AG04449 (cell line): Measurements from ENCODE around the gene CCL7.

Experiments used
- CTCF ChIA-PET: fragments of 350-600 bp; formaldehyde crosslinking; extraction: SDS; loops from one replicate; lab custom pipeline; 2021; ENCODE audit warnings: antibody characterized with exemption; lab: Yijun Ruan, JAX
- POLR2A ChIA-PET: fragments of 400-600, 350-600 bp; formaldehyde crosslinking; extraction: SDS; loops from one replicate; lab custom pipeline; 2020; ENCODE audit warnings: antibody characterized with exemption, inconsistent platforms; lab: Yijun Ruan, JAX
- DNase-seq: peaks from one replicate; pipeline ENCODE4 v3.0.0-alpha.2; 2010; ENCODE audit warnings: low read depth, low spot score
- H3K4me3 ChIP-seq: 2 replicates; pipeline ENCODE4 v1.5.1; 2011; ENCODE audit warnings: low read depth, mild to moderate bottlenecking, control low read depth, low read length
- TF ChIP-seq, protein P1 (sequence below): IDR thresholded peaks from one replicate; pipeline ENCODE4 v1.5.1; 2011; ENCODE audit warnings: mild to moderate bottlenecking, moderate library complexity, low read length, control low read depth, inconsistent platforms; ENCODE audit not compliant: insufficient read depth; ENCODE audit errors: missing control alignments

Gene CCL7

DNA sequence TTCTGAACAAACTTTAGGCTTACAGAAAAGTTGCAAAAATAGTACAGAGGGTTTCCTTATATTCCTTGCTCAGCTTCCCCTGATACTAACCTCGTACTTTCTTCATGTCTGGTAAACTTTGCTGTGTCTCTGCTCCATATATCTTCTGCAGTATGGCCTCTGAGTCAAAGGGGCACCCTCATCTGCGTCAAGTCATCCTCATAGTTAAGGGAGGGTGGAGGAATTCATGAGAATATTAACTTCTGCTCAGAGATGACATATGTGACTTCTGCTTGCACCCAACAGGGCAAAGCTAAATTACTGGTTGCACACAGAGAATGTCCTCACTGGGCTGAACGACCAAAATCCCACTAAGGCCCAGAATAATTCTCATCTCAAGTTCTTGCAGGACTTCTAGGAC, 4.3 kb upstream of the CCL7 start:
- CTCF ChIA-PET, result interaction anchor here (1.0 to 2.1 kb wide), 3 partner anchors 10 to 95 kb away, joined by 4 to 9 read pairs (median 6); partner anchors contain the start of gene CCL2
- no peak for DNase-seq
- H3K4me3 ChIP-seq, result no peak overlapping the region
- TF ChIP-seq, protein P1, sequence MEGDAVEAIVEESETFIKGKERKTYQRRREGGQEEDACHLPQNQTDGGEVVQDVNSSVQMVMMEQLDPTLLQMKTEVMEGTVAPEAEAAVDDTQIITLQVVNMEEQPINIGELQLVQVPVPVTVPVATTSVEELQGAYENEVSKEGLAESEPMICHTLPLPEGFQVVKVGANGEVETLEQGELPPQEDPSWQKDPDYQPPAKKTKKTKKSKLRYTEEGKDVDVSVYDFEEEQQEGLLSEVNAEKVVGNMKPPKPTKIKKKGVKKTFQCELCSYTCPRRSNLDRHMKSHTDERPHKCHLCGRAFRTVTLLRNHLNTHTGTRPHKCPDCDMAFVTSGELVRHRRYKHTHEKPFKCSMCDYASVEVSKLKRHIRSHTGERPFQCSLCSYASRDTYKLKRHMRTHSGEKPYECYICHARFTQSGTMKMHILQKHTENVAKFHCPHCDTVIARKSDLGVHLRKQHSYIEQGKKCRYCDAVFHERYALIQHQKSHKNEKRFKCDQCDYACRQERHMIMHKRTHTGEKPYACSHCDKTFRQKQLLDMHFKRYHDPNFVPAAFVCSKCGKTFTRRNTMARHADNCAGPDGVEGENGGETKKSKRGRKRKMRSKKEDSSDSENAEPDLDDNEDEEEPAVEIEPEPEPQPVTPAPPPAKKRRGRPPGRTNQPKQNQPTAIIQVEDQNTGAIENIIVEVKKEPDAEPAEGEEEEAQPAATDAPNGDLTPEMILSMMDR, result no peak
- POLR2A ChIA-PET, result no interaction called here

DNA sequence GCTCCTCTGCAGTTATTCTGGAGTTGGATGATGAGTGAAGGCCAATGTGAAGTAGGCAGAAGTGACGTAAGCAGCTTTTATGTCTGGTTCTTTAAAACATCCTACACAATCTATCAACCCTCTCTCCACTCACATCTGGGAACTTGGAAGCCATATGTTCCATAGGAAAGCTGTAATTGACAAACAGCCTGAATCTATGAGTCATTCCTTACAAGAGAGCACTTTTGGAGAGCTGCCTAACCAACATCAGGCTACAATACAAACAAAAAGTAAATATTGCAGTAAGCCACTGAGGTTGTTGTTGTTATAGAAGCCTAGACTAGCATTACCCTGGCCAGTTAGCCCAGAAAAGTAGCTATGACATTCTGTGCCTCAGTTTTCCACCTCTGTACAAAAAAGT, 5.9 kb downstream of the CCL7 start:
- no peak overlapping the region for H3K4me3 ChIP-seq
- CTCF ChIA-PET, result interaction anchor here (0.7 to 3.4 kb wide), 3 partner anchors 30 to 1258 kb away, joined by 3 to 19 read pairs (median 3); no protein-coding TSS in a partner anchor
- POLR2A ChIA-PET, result no interaction called here
- DNase-seq, result peak; percentile 79
- TF ChIP-seq, protein P1, result no peak

DNA sequence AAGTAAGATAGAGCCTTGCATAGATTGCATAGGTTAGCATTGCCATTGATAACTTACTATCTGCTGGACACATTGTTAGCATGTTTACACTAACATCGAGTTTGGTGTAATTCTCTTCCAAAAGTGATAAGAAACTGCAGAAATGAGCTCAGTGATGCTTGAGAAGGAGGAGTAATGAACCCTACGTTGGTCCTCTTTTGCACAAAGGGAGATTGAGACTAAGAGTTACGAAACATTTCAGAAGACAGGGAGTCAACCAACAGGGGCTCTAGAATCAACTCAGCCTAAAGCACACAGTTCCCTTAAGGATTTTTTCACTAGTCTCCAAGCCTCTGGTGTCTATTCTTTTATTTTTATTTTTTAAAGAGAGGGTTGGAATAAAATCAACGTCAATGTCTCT, 6.8 kb downstream of the CCL7 start:
- ChIA-PET CTCF (interaction anchor here (1.1 to 3.4 kb wide), 2 partner anchors 84 to 1257 kb away, joined by 3 to 19 read pairs; no protein-coding TSS in a partner anchor), POLR2A (no interaction called here)
- no peak for DNase-seq
- H3K4me3 ChIP-seq, result no peak overlapping the region
- TF ChIP-seq, protein P1, result no peak

DNA sequence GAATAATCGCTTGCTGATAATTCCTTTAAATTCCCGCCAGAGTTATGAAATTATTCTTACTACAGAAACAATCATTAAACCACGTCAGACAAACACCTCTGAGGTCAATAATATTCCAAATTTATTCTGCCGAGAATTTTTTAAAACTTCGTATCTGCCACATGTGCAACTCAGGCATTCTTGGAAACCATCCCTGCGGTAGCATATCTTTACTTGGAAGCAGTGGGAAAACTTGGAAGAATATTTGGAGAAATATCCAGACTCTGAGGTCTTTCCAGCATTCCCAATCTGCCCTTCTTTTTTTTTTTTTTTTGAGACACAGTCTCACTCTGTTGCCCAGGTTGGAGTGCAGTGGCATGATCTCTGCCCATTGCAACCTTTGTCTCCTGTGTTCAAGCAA, 13.6 kb downstream of the CCL7 start:
- H3K4me3 ChIP-seq, result no peak overlapping the region
- ChIA-PET POLR2A (no interaction called here), CTCF (no interaction called here)
- TF ChIP-seq, protein P1, result no peak
- no peak for DNase-seq

DNA sequence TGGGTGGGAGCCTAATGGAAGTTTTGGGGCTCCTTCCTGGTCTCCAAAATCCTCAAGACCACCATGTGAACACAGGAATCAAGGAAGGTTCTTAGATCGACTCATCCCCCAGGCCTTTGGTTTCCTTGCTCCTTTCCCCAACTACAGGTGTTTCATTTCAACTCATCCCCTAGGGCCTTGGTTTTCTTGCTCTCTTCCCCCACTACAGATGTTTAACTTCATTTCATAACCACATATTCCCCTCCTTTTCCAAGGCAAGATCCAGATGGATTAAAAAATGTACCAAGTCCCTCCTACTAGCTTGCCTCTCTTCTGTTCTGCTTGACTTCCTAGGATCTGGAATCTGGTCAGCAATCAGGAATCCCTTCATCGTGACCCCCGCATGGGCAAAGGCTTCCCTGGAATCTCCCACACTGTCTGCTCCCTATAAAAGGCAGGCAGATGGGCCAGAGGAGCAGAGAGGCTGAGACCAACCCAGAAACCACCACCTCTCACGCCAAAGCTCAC, 15.3 kb downstream of the CCL7 start, which contains the start of gene CCL11:
Gene CCL11 (plus strand): TSS at position 457 of the 507 bp plus-strand sequence. CDS start 67 bp downstream, outside the sequence.
- H3K4me3 ChIP-seq, result no peak within 1 kb of the TSS
- CTCF ChIA-PET, result interaction anchor here (1.0 to 2.4 kb wide), 2 partner anchors 76 to 85 kb away, joined by 4 to 7 read pairs; no protein-coding TSS in a partner anchor
- POLR2A ChIA-PET, result no interaction called here
- DNase-seq, result no peak
- TF ChIP-seq, protein P1, result no peak

DNA sequence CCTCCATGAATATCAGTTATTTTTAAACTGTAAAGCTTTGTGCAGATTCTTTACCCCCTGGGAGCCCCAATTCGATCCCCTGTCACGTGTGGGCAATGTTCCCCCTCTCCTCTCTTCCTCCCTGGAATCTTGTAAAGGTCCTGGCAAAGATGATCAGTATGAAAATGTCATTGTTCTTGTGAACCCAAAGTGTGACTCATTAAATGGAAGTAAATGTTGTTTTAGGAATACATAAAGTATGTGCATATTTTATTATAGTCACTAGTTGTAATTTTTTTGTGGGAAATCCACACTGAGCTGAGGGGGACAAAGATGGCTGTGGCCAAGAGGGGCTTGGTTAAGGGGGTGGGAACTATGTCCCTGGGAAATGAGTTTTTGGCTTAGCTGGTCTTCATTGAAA, 17.9 kb downstream of the CCL7 start:
- H3K4me3 ChIP-seq, result no peak overlapping the region
- no peak for DNase-seq
- TF ChIP-seq, protein P1, result no peak
- ChIA-PET CTCF (interaction anchor here (0.9 to 2.1 kb wide), 2 partner anchors 13 to 17 kb away, joined by 3 to 7 read pairs; no protein-coding TSS in a partner anchor), POLR2A (no interaction called here)
